Bronchial epithelial cell (primary cell): ENCODE data around the gene PPP1R3D. TPM values are rescaled to one million over a fixed set of nuclear protein-coding genes. Genes with fewer than 3 reads are reported as not detected.

Experiments used
- DNase-seq: peaks from one replicate; pipeline ENCODE4 v3.0.0-alpha.2; 2010; ENCODE audit warnings: low read depth
- FAIRE-seq: peaks from 2 replicates; lab custom pipeline; 2011; peaks lifted over from hg19 to GRCh38; lab: Jason Lieb, UNC
- H3K27me3 ChIP-seq: 2 replicates; pipeline ENCODE4 v1.5.1; 2011; ENCODE audit warnings: low read length; ENCODE audit not compliant: control insufficient read depth, insufficient read depth
- H3K36me3 ChIP-seq: 2 replicates; pipeline ENCODE4 v1.5.1; 2011; ENCODE audit warnings: low read length; ENCODE audit not compliant: control insufficient read depth, insufficient read depth
- H3K4me3 ChIP-seq: 2 replicates; pipeline ENCODE4 v1.5.1; 2011; ENCODE audit warnings: mild to moderate bottlenecking, low read depth, low read length, control low read depth
- total RNA-seq: library from RNA; depleted of rRNA; stranded (reverse); fragments of >200 nt; gene quantifications from 2 replicates; pipeline ENCODE4 v1.2.1, GENCODE V29; 2014
- TF ChIP-seq, protein P1 (sequence below): IDR thresholded peaks from 2 replicates; pipeline ENCODE4 v1.5.1; 2011; ENCODE audit warnings: mild to moderate bottlenecking, moderate library complexity, low read length, control low read depth, inconsistent platforms; ENCODE audit not compliant: insufficient read depth, severe bottlenecking

Gene PPP1R3D
- total RNA-seq, 1 donor from 2014 or later: 9.5 TPM

GRCh38 chr20:59888050-59888449 is 52.1 kb downstream of the PPP1R3D start:
- TF ChIP-seq, protein P1, sequence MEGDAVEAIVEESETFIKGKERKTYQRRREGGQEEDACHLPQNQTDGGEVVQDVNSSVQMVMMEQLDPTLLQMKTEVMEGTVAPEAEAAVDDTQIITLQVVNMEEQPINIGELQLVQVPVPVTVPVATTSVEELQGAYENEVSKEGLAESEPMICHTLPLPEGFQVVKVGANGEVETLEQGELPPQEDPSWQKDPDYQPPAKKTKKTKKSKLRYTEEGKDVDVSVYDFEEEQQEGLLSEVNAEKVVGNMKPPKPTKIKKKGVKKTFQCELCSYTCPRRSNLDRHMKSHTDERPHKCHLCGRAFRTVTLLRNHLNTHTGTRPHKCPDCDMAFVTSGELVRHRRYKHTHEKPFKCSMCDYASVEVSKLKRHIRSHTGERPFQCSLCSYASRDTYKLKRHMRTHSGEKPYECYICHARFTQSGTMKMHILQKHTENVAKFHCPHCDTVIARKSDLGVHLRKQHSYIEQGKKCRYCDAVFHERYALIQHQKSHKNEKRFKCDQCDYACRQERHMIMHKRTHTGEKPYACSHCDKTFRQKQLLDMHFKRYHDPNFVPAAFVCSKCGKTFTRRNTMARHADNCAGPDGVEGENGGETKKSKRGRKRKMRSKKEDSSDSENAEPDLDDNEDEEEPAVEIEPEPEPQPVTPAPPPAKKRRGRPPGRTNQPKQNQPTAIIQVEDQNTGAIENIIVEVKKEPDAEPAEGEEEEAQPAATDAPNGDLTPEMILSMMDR: no peak
- Histone ChIP-seq H3K36me3 (no peaks in the 10 kb centered on the region), H3K4me3 (no peak overlapping the region), H3K27me3 (no peaks in the 10 kb centered on the region)
- FAIRE-seq (no peak), DNase-seq (no peak)

Other genes starting within 250 kb of the PPP1R3D start
- gene SYCP2, start 6.7 kb downstream of the PPP1R3D start, total RNA-seq: 0.26 and 0.51 TPM in 2 replicates
- gene FAM217B, start 84 bp upstream of the PPP1R3D start, total RNA-seq: 4.5 and 5.8 TPM in 2 replicates
- 2.4 and 8.4 TPM in 2 replicates for gene CDH26, start 18.1 kb upstream of the PPP1R3D start, total RNA-seq